K562 (cell line): ENCODE measurements around the gene LYZL6. TPM values are rescaled to one million over a fixed set of nuclear protein-coding genes. Genes with fewer than 3 reads are reported as not detected.

Experiments
- ATAC-seq: fragments of 200-7000 bp; cut with Tn5 transposase; 3 replicates; pipeline ENCODE4 v1.9.1; 2020; ENCODE audit warnings: moderate library complexity
- BruUV-seq: library from RNA; stranded (reverse); fragments of 400-500 nt; replicated peaks from 2 replicates; lab custom pipeline; 2021; lab: Mats Ljungman, UMichigan
- CTCF ChIA-PET: fragments of 300-600 bp; formaldehyde crosslinking; extraction: SDS; loops from one replicate; lab custom pipeline; 2021; ENCODE audit warnings: low intra/inter-chr PET ratio; lab: Yijun Ruan, JAX
- POLR2A ChIA-PET: fragments of 300-600, 350-650 bp; sonication (Branson Sonifier 250); formaldehyde crosslinking; extraction: SDS; loops from one replicate; lab custom pipeline; 2021; ENCODE audit warnings: antibody characterized with exemption, inconsistent platforms; lab: Yijun Ruan, JAX
- DNase-seq, 4 experiments: peaks; one replicate each; pipeline versions ENCODE4 v3.0.0 to v3.0.0-alpha.2; 2011 to 2018; ENCODE audit warnings: low spot score in 3 of 4, mixed read lengths in 3 of 4; ENCODE audit errors: extremely low read depth in 1 of 4
- FAIRE-seq: peaks from 2 replicates; lab custom pipeline; 2011; peaks lifted over from hg19 to GRCh38; lab: Jason Lieb, UNC
- H2AFZ ChIP-seq: 2 replicates; pipeline ENCODE4 v1.6.0; 2011; ENCODE audit warnings: low read depth, low read length, control low read depth, inconsistent platforms
- H3K27ac ChIP-seq: fragments of 200-600 bp; 3 replicates; pipeline ENCODE4 v1.8.0; 2011; ENCODE audit warnings: low read depth, mild to moderate bottlenecking, control low read depth, inconsistent platforms, low read length, moderate library complexity, mixed read lengths; ENCODE audit errors: extremely low read depth
- H3K27me3 ChIP-seq, 2 experiments: fragments of 300-600 bp in 1 of 2; 2 replicates in 1 of 2; 3 replicates in 1 of 2; pipeline versions ENCODE4 v1.6.0 to v1.8.0; 2011; ENCODE audit warnings: inconsistent platforms in 2 of 2, low read length in 2 of 2, mild to moderate bottlenecking in 1 of 2, mixed read lengths in 1 of 2, moderate library complexity in 1 of 2; ENCODE audit not compliant: control insufficient read depth in 2 of 2, insufficient read depth in 2 of 2
- H3K36me3 ChIP-seq: fragments of 300-600 bp; 3 replicates; pipeline ENCODE4 v1.8.0; 2011; ENCODE audit warnings: mild to moderate bottlenecking, low read length, inconsistent platforms; ENCODE audit not compliant: control insufficient read depth, insufficient read depth
- H3K4me1 ChIP-seq, 2 experiments: fragments of 200-600 bp in 1 of 2; replicated peaks in 1 of 2; 2 replicates in 1 of 2; 3 replicates in 1 of 2; pipeline versions ENCODE4 v1.5.1 to v1.8.0; 2011; ENCODE audit warnings: inconsistent platforms in 2 of 2, low read length in 2 of 2, mild to moderate bottlenecking in 1 of 2, mixed read lengths in 1 of 2, moderate library complexity in 1 of 2; ENCODE audit not compliant: control insufficient read depth in 2 of 2, insufficient read depth in 2 of 2
- H3K4me2 ChIP-seq: 2 replicates; pipeline ENCODE4 v1.6.1; 2011; ENCODE audit warnings: low read length, control low read depth, inconsistent platforms, mixed read lengths; ENCODE audit not compliant: insufficient read depth
- H3K4me3 ChIP-seq: fragments of 200-600 bp; sonication (generic), shearing (Covaris generic); 2 replicates; pipeline ENCODE4 v1.5.1; 2016; ENCODE audit warnings: control low read depth, inconsistent platforms
- H3K79me2 ChIP-seq: fragments of 200-600 bp; 3 replicates; pipeline ENCODE4 v1.8.0; 2011; ENCODE audit warnings: low read length, inconsistent platforms; ENCODE audit not compliant: control insufficient read depth, insufficient read depth
- H3K9ac ChIP-seq, 2 experiments: 2 replicates each; pipeline versions ENCODE4 v1.6.0 to v1.6.1; 2011; ENCODE audit warnings: low read depth in 2 of 2, low read length in 2 of 2, control low read depth in 1 of 2, inconsistent platforms in 1 of 2, mild to moderate bottlenecking in 1 of 2, mixed read lengths in 1 of 2; ENCODE audit not compliant: insufficient read depth in 1 of 2
- H3K9me1 ChIP-seq: one replicate; pipeline ENCODE4 v1.6.0; 2011; ENCODE audit warnings: inconsistent platforms, mild to moderate bottlenecking, low read length, moderate library complexity; ENCODE audit not compliant: control insufficient read depth, insufficient read depth
- H3K9me3 ChIP-seq: replicated peaks from 2 replicates; pipeline ENCODE4 v1.5.1; 2011; ENCODE audit warnings: low read depth, low read length, inconsistent platforms; ENCODE audit not compliant: control insufficient read depth, insufficient read depth
- H4K20me1 ChIP-seq: replicated peaks from 2 replicates; pipeline ENCODE4 v1.6.1; 2011; ENCODE audit warnings: low read length, inconsistent platforms, mixed read lengths; ENCODE audit not compliant: control insufficient read depth, insufficient read depth
- ATF4 ChIP-seq: fragments of 450-650 bp; formaldehyde crosslinking; IDR thresholded peaks from 2 replicates; pipeline ENCODE4 v1.4.0; 2022; ENCODE audit warnings: mild to moderate bottlenecking, moderate library complexity
- CBFA2T2 ChIP-seq: fragments of 450-650 bp; conservative IDR thresholded peaks from 2 replicates; pipeline ENCODE4 v1.6.1; 2017; ENCODE audit warnings: mild to moderate bottlenecking
- HDAC1 ChIP-seq, 2 experiments: fragments of 450-650 bp; IDR thresholded peaks; 2 replicates each; pipeline ENCODE4 v1.6.1; 2016 to 2017; ENCODE audit warnings: inconsistent platforms in 1 of 2, mild to moderate bottlenecking in 1 of 2, moderate library complexity in 1 of 2
- HNRNPL ChIP-seq: fragments of 200-400 bp; formaldehyde crosslinking; IDR thresholded peaks from 2 replicates; pipeline ENCODE4 v1.6.1; 2017; ENCODE audit warnings: low read depth, mild to moderate bottlenecking, low read length
- HSF4 ChIP-seq: fragments of 250-450 bp; sonication (Bioruptor Pico); IDR thresholded peaks from 2 replicates; pipeline ENCODE4 v2.1.2; 2022; ENCODE audit warnings: mild to moderate bottlenecking, moderate library complexity, borderline replicate concordance
- ID3 ChIP-seq, 2 experiments: fragments of 250-450 bp in 1 of 2; fragments of 450-650 bp in 1 of 2; sonication (Bioruptor Pico) in 1 of 2; IDR thresholded peaks; 2 replicates each; pipeline versions ENCODE4 v1.6.1 to v1.8.0; 2016 to 2021; ENCODE audit warnings: mild to moderate bottlenecking in 2 of 2, moderate library complexity in 2 of 2, missing compliant biosample characterization in 1 of 2, missing genetic modification characterization in 1 of 2
- L3MBTL2 ChIP-seq: fragments of 450-650 bp; IDR thresholded peaks from 2 replicates; pipeline ENCODE4 v1.6.1; 2016; ENCODE audit warnings: mild to moderate bottlenecking, moderate library complexity
- NBN ChIP-seq: fragments of 450-650 bp; IDR thresholded peaks from 2 replicates; pipeline ENCODE4 v1.6.1; 2016; ENCODE audit warnings: low read depth, mild to moderate bottlenecking
- RAD21 ChIP-seq, 2 experiments: fragments of 250-450 bp in 1 of 2; fragments of 450-650 bp in 1 of 2; sonication (Bioruptor Pico) in 1 of 2; formaldehyde crosslinking in 1 of 2; IDR thresholded peaks in 1 of 2; conservative IDR thresholded peaks in 1 of 2; 2 replicates each; pipeline versions ENCODE4 v1.4.0 to v1.8.0; 2020 to 2022; ENCODE audit warnings: mild to moderate bottlenecking in 2 of 2, moderate library complexity in 1 of 2
- TAF7 ChIP-seq: fragments of 450-650 bp; IDR thresholded peaks from 2 replicates; pipeline ENCODE4 v1.6.1; 2016; ENCODE audit warnings: missing genetic modification characterization, missing compliant biosample characterization
- TRIM25 ChIP-seq: fragments of 450-650 bp; IDR thresholded peaks from 2 replicates; pipeline ENCODE4 v1.7.0; 2016; ENCODE audit warnings: borderline replicate concordance
- ZKSCAN8 ChIP-seq: fragments of 200-800 bp; sonication (Bioruptor generic); IDR thresholded peaks from 2 replicates; pipeline ENCODE4 v1.6.1; 2016; ENCODE audit warnings: missing genetic modification characterization, missing compliant biosample characterization
- ZNF224 ChIP-seq: sonication (generic); formaldehyde crosslinking; IDR thresholded peaks from 2 replicates; pipeline ENCODE4 v1.8.0; 2022; ENCODE audit warnings: mild to moderate bottlenecking, missing genetic modification reagents
- ZNF79 ChIP-seq: fragments of 250-450 bp; sonication (Bioruptor Pico); IDR thresholded peaks from 2 replicates; pipeline ENCODE4 v1.4.0; 2020; ENCODE audit warnings: low read depth, mild to moderate bottlenecking, moderate library complexity
- ZZZ3 ChIP-seq: fragments of 450-650 bp; IDR thresholded peaks from 2 replicates; pipeline ENCODE4 v1.6.1; 2016; ENCODE audit warnings: antibody characterized with exemption, mild to moderate bottlenecking, moderate library complexity
- WGBS: fragments of 100-300 bp; shearing (Covaris generic); methylation state at CpG from one replicate; pipeline ENCODE4 v1.1.6; 2016; ENCODE audit warnings: low coverage, mixed read lengths; ENCODE audit not compliant: insufficient coverage; ENCODE audit errors: missing lambda C conversion rate; 5-methylcytosine and 5-hydroxymethylcytosine counted together
- in situ Hi-C: fragments of 300-500 bp; cut with MboI; formaldehyde crosslinking; loops from 4 replicates; pipeline ENCODE4 v1.15.0; 2018; ENCODE audit warnings: inconsistent platforms, mixed read lengths
- intact Hi-C: fragments of 100-400 bp; cut with micrococcal nuclease; formaldehyde crosslinking; loops from 2 replicates; pipeline ENCODE4 v1.14.2; 2022
- polyA plus RNA-seq, 8 experiments: library from polyadenylated mRNA; depleted of rRNA in 4 of 8; stranded (reverse) in 5 of 8; unstranded in 3 of 8; fragments of >200 nt; fragmentation: Nextera tagmentation in 2 of 8; fragmentation: Illumina TruSeq in 1 of 8; extraction: Ambion mirVana in 2 of 8; extraction: Trizol in 1 of 8; gene quantifications; 2 replicates each; pipeline versions ENCODE4 v1.2.1 to v1.2.3, GENCODE V29; 2011 to 2014; ENCODE audit warnings: inconsistent platforms in 1 of 8, missing spikeins in 1 of 8
- total RNA-seq, 7 experiments: library from RNA; depleted of rRNA in 6 of 7; stranded (reverse); fragments of >200 nt in 6 of 7; fragmentation: Illumina TruSeq in 2 of 7; extraction: Trizol in 2 of 7; gene quantifications; 2 replicates each; pipeline versions ENCODE4 v1.2.1 to v1.2.3, GENCODE V29; 2011 to 2021; ENCODE audit warnings: low replicate concordance in 1 of 7
- TF ChIP-seq, protein P1 (sequence below): fragments of 150-350 bp; conservative IDR thresholded peaks from 2 replicates; pipeline ENCODE4 v1.6.1; 2014; ENCODE audit warnings: low read length

LYZL6 gene
- total and polyA plus RNA-seq, 9 of the 15 experiments (the other 6 are each of a cell fraction or from before 2014, with no cell fraction given): not detected

DNA sequence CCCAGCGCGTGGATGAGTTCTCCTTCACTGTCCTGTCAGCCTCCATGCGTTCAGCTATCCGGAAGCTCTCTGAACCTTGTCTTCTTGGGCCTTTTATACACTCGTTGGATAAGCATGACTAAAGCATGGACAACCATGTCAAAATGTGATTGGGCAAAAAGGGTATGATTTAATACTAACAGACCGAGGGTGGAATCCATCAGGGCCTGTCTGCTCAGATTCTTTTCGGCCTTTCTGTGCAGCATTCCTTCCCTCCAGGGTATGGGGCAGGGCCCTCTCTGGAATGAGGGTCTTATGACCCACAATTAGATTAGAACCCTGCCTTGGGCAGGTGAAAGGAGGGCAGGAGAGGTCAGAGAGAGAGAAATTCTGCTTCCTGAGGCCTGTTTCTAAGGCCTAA is 49.3 kb downstream of the LYZL6 start (continued):
- no peak for TF ChIP-seq NBN
- TF ChIP-seq RAD21 (CRISPR knock-in tag; conservative IDR thresholded peaks at IDR 0.05 in 1 of 2, IDR thresholded peaks at IDR 0.05 in 1 of 2): no peak

DNA sequence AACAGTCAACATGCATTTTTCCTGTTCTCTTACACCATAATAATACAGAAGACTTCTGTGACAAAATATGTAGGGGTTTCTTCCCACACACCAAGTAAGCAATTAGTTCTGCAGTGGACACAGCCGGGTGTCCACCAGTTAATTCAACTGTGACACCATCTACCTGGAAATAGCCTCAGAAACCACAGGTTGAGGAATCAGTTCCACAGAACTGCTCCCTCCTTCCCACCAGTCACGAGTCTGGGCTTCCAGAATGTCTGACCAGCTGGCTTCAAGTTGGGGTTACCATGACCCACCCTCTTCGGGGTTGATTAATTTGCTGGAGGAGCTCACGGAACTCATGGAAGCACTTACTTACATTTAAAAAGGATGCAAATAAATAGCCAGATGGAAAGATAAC is 49.8 kb downstream of the LYZL6 start:
- no peak overlapping the region for H3K4me3 ChIP-seq
- no peaks in the 10 kb centered on the region for H3K9me3 ChIP-seq
- FAIRE-seq (no peak), DNase-seq (no peak), ATAC-seq (no peak)
- H3K36me3 ChIP-seq: no peaks in the 10 kb centered on the region
- H3K9me1 ChIP-seq: no peaks in the 10 kb centered on the region
- H2AFZ ChIP-seq: no peak overlapping the region
- H3K4me1 ChIP-seq: peaks cover 0 to 23% of the 10 kb centered on the region in 2 experiments; a peak in 3 of 5 replicates
- no peaks in the 10 kb centered on the region for H3K27me3 ChIP-seq
- WGBS: 51% methylated on average over 4 of the region's 4 CpGs
- ChIA-PET CTCF (no interaction called here), POLR2A (interaction anchor here (0.8 to 1.2 kb wide), 3 partner anchors 9 to 47 kb away, joined by 3 to 4 read pairs (median 3); no protein-coding TSS in a partner anchor)
- H3K27ac ChIP-seq: no peak overlapping the region
- BruUV-seq: no TSS peak
- H3K9ac ChIP-seq: no peak overlapping the region
- in situ Hi-C loops (no loop called here), intact Hi-C loops (no loop called here)
- no peaks in the 10 kb centered on the region for H3K79me2 ChIP-seq
- no peaks in the 10 kb centered on the region for H4K20me1 ChIP-seq
- no peak overlapping the region for H3K4me2 ChIP-seq
- TF ChIP-seq ZKSCAN8 (no peak), TAF7 (tag) (no peak), CBFA2T2 (no peak), HDAC1 (IDR thresholded peaks at IDR 0.05) (no peak), ZNF79 (no peak), HNRNPL (no peak), ATF4 (CRISPR knock-in tag) (no peak), ZZZ3 (no peak), TRIM25 (no peak), L3MBTL2 (no peak), RAD21 (CRISPR knock-in tag; conservative IDR thresholded peaks at IDR 0.05 in 1 of 2, IDR thresholded peaks at IDR 0.05 in 1 of 2) (no peak), ID3 (CRISPR knock-in tag; IDR thresholded peaks at IDR 0.05) (no peak), ID3 (tag; IDR thresholded peaks at IDR 0.05) (no peak), ZNF224 (no peak), HSF4 (no peak)
- TF ChIP-seq, protein P1, sequence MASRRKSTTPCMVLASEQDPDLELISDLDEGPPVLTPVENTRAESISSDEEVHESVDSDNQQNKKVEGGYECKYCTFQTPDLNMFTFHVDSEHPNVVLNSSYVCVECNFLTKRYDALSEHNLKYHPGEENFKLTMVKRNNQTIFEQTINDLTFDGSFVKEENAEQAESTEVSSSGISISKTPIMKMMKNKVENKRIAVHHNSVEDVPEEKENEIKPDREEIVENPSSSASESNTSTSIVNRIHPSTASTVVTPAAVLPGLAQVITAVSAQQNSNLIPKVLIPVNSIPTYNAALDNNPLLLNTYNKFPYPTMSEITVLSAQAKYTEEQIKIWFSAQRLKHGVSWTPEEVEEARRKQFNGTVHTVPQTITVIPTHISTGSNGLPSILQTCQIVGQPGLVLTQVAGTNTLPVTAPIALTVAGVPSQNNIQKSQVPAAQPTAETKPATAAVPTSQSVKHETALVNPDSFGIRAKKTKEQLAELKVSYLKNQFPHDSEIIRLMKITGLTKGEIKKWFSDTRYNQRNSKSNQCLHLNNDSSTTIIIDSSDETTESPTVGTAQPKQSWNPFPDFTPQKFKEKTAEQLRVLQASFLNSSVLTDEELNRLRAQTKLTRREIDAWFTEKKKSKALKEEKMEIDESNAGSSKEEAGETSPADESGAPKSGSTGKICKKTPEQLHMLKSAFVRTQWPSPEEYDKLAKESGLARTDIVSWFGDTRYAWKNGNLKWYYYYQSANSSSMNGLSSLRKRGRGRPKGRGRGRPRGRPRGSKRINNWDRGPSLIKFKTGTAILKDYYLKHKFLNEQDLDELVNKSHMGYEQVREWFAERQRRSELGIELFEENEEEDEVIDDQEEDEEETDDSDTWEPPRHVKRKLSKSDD: no peak
